NCI-H2196 (cell line): ENCODE data around the gene SELENON.
A peak's percentile ranks its signal among the peaks of the same experiment; 100 is the strongest.

Experiments used
- DNase-seq: peaks from one replicate; lab custom pipeline; 2025; ENCODE audit not compliant: unreplicated experiment; lab: John Stamatoyannopoulos, UW

SELENON gene

DNA sequence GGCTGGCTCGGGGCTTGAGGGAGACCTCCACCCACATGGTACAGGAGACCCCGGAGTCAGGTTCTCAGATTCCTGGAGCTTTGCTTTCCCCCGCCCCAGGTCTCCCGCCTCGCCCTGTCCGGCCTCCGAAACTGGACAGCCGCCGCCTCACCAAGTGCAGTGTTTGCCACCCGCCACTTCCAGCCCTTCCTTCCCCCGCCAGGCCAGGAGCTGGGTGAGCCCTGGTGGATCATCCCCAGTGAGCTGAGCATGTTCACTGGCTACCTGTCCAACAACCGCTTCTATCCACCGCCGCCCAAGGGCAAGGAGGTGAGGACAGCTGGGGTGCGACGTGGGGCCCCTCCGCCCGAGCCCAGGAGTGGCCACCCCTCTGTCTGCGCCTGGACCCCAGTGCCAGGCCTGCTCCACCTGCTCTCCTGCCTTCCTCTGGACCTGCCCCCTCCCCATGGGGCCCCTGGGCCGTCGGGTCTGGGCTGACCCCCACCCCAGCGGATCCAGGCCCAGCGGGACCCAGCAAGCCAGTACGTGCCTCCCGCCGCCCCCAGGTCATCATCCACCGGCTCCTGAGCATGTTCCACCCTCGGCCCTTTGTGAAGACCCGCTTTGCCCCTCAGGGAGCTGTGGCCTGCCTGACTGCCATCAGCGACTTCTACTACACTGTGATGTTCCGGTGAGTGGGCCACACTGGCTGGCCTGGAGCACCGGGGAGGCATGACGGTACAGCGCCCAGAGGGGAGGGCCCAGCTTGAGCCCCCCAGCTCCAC is 8.7 kb downstream of the SELENON start:
- no peak for DNase-seq

DNA sequence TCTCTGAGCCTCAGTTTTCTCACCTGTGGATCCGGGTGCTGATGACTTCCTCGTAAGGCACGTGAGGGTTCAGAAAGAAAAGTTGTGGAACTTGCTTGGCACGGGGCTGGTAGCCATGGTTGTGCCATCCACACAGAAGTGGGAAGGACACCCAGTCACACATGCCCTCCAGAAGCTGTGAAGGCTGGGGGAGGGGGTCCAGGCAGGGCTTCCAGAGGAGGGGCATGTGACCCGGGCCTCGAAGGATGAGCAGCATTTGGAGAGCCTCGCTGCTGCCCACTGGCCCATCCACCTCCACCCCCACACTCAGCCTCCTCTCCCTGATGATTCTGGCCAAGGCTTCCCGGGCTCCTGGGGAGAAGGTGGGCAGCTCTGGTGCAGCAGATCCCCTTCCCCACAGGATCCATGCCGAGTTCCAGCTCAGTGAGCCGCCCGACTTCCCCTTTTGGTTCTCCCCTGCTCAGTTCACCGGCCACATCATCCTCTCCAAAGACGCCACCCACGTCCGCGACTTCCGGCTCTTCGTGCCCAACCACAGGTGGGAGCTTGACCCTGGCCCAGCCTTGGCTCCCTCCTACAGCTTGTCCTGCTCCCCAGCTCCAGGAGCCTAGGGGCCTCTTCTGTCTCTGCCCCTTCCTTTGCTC is 9.4 kb downstream of the SELENON start:
- DNase-seq: no peak

DNA sequence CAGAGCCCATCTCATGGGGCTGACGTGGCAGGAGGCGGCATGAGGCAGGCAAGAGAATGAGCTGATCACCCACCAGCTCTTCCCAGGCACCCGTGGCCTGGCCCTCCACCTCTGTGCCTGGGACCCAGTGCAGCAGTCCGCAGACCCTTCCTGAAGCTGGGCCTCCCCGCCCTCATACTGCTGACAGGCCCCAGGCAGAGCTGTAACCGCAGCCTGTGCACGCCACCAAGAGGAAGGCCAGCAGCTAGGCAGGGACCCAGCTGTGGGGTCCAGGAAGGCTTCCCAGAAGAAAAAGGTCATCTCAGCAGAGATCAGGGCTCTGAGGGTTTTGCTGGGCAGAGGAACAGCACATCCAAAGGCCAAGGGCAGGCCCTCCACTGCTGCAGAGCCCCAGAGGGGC is 9.9 kb downstream of the SELENON start:
- no peak for DNase-seq

DNA sequence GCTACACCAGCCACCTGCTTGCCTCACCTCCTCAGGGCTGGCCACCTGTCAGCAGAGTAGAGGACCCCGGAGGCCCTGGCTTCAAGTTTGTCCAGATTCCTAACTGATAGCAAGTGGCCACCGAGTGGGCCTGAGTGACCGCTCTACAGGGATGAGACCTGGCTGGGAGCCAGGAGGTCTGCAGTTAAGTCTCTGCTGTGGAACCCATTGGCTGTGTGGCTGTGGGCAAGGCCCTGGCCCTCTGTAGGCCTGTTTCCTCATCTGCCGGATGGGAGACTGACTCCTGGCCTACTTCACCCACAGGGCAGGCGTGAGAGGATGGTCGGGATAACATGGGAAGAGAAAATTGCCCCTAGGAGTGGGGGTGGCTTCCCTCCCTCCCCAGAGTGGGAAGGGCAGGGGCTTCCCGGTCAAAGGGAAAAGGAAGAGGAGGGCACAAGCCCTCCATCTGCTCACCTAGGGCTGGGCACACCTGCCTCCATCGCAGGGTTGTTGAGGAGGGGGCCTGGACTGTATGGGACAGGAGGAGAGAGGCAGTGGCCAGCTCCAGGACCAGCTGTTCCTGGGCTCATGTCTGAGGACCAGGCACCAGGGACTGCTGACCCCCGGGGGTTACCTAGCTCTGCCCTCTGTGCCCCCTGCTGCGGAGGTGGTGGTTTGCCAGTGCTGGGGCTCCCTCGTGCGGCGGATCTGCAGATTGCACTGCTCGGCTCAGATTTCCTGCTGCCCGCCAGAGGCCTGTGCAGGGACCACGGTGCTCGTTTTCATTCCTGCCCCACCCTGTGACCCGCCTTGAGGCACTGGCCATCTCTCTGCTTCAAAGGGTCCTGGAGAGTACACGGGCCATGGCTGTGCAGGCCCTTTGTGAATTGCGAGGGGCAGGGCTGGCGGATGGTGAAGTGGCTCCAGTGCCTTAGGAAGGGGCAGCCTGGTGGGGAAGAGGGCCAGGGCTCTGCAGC is 10.6 kb downstream of the SELENON start:
- DNase-seq: peak; percentile 72

DNA sequence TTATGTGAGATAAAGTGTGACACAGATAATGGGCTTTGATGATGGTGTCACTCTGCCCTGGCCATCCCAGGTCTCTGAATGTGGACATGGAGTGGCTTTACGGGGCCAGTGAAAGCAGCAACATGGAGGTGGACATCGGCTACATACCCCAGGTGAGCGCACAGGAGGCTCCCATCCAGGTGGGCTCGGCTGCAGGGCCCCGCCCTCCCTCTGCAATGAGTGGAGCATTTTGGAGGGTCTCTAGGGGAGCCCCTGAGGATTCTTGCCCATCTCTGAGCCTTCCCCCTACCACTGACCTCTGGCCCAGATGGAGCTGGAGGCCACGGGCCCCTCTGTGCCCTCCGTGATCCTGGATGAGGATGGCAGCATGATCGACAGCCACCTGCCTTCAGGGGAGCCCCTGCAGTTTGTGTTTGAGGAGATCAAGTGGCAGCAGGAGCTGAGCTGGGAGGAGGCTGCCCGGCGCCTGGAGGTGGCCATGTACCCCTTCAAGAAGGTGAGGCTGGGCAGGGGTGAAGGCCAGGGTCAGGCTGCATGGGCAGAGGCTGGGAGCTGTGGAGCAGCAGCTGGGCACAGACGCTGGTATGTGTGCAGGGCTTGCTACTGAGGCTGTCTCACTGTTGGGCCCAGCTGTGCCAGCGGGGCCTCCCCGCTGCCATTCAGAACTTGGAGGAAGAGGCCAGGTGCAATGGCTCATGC is 11.5 kb downstream of the SELENON start:
- no peak for DNase-seq

DNA sequence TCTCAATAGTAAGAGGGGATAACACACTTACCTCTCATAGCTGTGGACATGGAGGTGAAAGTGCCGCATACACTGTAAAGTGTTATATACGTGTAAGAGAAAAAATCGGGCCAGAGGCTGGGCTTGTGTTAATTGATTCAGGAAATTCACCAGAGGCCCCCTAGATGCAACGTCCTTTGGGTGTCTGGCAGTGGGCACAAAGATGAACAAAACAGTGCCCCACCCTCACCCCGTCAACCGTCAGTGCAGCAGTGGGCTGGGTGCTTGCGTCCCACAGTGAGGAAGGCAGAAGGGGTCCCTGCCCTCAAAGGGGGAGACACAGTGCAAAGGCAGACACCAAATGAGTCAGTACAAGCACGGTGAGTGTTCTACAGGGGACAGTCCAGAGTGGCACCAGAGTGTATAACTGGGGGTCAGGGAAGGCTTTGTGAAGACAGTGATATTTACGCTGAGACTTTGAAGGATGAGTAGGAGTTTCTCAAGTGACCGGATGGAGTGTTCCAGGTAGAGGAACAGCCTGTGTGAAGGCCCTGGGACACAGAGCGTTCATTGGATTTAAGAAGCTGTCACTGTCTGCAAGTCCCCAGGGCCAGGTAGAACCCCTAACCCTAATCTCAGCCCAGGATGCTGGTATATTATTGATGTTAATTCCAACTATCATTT is 13.2 kb downstream of the SELENON start:
- no peak for DNase-seq

DNA sequence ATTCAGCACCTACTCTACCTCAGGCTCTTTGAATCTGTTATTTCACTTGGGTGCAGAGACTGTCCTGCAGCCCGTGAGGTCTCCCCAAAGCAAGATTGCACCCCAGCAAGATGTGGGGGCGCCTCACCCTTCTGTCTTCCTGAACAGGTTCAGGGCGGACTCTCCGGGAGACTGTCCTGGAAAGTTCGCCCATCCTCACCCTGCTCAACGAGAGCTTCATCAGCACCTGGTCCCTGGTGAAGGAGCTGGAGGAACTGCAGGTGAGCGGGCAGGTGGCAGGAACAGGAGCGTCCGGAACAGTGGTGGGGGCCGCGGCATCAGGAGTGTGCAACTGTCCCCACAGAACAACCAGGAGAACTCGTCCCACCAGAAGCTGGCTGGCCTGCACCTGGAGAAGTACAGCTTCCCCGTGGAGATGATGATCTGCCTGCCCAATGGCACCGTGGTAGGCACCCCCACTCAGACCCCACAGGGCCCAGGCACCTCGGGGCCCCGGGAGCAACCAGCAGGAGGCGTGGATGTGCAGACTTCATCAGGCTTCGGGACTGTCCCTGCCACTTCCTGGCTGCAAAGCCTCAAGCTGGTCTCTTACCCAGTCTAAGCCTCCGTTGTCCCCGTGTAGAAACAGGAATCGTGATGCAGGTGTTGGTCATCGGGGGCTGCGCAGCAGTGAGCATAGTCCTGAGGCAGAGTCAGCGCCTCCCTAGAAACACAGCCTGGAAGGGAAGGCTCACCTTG is 13.9 kb downstream of the SELENON start:
- DNase-seq: no peak

DNA sequence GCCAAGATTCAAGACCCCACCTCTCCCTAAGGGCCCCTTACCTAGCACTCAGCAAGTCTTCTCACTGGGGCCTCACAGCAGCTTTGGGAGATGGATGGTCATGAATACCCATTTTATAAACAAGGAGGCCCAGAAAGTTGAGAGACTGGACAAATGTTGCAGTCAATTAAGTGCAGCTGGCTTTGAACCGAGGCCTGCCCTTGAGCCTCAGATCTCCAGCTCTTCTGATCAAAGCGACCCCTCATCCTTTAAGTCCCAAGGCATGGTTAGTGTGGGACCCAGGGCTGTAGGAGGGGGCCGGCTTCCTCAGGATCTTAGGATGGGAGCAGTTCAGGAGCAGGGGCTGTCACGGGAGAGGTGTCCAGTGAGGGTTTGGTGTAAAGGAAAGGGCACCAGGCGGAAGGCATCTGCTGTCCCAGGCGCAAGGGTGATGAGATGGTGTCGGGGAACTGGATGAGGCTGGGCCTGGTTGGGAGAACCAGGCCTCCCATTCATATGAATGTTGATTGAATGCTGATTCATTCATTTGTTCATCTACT is 14.6 kb downstream of the SELENON start:
- no peak for DNase-seq

DNA sequence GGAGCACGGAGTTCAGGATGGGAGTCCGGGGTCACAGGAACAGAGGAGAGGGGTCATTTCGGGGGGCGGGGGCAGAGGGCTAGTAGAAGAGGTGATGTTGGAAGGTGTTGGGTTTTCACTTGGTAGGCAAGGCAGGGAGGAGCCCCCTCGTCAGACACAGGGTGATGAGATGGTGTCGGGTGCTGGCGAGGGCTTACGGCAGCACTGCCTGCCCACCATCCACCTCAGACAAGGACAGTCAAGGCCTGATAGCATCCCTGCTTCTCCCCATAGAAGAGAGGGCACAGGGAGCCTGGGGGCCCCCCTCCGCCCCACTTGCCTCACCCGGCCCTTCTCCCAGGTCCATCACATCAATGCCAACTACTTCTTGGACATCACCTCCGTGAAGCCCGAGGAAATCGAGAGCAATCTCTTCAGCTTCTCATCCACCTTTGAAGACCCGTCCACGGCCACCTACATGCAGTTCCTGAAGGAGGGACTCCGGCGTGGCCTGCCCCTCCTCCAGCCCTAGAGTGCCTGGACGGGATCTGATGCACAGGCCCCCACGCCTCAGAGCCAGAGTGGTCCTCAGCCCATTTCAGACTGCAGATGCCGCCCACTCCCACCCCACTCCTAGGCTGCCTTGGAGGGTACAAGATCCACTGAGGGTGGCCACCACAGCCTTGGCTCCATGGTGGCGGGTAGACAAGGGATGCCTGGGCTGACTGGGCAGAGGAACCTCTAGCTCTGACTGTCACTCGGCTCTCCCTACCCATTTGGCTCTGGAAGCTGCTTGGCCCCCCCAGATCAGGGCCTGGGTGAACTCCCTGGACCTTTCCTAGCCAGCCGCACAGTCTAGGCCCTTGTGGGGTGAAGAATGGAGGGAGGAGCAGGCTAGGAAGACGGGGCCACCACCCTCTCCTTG is 15.5 kb downstream of the SELENON start:
- DNase-seq: no peak

DNA sequence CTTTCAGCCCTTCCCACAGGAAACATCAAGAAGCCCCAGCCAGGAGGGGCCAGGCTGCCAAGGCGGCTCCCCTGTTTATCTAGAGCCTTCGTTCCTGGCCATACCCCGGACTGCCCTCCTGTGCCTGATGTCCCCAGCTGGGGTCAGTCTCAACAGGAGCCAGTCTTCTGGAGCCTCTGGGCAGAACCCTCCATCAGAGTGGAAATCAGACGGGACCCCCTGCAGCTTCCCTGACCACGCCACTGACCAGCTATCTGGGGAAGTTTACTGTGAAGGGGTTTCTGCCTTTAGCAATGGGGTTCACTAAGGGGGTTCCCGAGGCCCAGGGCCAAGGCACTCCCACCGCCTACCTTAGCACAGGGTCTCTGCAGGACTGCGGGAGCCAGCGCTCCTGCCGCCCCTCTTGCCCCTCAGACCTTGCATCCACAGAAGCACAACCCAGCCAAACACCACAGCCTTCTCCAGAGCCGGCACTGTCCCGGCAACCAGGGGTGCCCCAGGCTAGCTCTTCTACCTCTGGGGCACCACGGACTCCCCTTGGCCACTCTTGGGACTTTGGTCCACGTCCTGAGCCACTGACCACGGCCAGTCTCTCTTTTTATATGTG is 16.2 kb downstream of the SELENON start:
- DNase-seq: no peak

DNA sequence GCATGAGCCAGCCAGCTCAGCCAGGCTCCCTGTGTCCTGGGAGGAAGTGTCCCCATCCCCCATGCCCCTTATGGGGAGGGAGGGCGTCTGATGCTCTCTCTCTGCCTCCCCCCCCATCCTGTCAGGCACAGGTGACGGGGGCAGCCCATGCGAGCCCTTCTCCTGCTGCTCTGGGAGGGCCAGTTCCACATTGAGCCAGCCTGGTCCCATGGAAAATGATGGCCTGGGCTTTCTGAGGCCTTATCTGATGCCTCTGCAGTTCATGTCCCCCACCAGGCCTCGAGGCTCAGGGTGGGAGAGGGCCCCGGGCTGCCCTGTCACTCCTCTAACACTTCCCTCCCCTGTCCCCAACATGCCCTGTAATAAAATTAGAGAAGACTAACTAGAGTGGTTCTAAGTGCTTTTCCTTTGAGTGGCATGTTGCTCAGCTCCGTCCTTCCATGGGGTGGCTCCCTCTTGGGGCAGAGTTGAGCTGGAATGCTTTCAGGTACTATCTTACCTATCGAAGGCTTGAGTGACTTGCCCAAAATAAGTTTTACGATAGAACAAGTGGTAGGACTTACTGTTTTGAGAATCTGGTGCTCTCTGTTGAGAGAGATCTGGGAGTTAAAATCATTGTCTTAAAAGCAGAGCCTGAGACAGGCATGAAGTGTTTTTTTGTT is 18.0 kb downstream of the SELENON start:
- DNase-seq: no peak

DNA sequence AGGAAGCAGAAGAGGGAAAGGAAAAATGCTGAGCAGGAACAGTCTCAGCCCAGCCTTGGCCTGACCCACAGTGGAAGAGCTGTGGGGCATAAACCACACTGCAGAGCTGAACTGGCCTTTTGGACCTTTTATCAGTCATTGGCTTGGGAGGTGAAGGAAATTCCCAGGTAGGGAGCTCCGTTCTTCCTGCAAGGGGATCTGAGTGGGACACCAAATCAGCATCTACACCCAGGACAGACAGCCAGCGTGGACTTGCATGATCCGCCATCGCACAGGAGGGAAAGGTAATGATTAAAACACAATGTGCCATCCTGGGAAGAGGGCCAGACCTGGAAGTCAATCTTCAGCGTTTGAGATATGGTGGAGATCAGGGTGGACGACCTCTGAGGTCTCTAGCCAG is 18.6 kb downstream of the SELENON start:
- DNase-seq: no peak

DNA sequence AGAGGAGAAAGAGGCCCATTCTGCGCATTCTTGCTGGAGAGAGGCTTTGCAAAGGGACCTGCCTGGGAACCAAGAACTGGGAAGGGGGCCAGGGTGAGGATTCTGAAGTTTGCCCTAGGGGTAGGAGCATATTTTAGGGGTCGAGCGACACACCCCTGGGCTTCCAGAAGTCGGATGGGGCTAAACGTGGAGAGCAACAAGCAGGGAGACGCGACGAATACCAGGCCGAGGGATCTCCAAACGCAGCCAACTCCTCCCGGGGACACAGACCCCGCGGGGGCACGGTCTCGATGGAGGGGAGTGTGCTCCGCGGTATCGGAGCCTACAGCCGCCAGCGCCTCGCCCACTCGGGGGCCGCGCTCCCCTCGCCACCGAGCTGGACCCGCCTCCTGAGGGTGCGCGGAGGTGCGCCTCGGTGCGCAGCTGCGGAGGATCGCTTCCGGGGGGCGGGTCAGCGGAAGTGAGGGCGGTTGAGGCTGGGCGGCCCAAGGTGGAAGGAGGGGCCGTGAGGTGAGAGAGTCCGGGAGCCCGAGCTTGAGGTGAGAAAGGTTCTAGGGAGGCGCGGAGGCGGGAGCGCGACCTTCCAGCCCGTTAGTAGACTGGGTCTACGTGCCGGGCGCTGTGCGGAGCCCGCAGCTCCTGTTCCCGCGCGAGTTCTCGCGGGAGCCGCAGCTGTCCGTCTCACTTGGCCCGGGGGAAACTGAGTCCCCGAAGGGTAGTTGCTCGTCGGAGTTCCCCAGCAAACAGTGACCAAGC is 19.7 kb downstream of the SELENON start, which contains the start of gene MTFR1L:
TSS of gene MTFR1L (plus strand) at position 464 of the 756 bp plus-strand sequence. CDS start 3,151 bp downstream, outside the sequence.
- DNase-seq: peak; percentile 88

DNA sequence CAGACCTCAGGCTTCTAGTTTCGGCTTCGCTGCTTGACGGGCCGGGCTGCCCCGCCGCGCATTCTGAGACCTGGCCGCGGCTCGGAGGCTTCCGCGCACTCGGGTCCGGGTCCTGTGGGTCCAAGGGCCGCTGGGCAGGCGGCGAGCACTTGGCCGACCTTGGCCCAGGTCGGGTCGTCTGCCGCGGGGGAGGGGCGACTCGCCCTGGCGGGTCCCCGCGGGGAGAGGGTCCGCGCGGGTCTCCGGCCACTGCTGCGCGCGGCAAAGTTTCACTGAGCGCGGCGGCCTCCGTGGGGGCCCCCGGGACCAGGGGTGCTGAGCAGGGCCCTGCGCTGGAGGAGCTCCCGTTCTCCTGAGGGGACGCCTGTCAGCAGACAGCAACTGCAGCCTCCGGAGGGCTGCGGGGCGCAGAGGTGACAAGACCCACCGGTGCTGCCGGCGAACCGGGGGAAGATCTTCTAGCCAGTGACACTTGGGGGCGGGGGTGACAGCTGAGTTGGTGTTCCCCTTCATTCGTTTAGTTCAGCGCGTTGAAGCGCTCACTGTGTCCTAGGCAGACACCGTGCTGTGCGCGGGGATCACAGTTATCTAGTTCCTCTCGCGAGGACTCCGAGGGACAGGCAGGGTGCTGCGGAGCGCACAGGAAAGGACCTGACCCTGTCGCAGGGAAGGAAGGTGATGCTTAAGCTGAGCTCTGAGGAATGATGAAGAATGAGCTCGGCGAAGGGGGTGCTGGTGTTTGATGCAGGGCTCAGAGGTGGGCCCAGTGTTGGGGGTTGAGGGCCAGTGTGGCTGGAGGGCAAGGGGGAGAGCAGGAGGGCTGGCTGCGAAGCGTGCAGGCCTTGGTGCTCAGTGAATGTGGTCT is 20.5 kb downstream of the SELENON start:
- DNase-seq: peak; percentile 26

DNA sequence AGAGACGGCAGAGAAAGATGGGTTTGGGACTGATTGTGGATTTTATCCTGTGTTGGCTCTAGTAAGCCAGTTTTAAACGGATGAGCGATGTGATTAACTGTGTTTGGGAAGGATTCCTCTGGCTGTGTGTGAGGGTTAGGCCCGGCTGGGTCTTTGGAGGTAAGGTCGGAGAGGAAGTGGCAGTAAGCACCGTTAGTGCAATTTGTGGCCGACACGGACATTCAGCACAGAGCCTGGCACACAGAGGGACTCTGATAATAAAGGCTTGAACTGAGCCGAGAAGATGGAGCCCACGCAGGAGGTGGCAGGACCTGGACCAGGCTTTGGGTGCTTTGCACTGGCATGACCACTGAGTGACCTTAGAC is 21.1 kb downstream of the SELENON start:
- DNase-seq: no peak

DNA sequence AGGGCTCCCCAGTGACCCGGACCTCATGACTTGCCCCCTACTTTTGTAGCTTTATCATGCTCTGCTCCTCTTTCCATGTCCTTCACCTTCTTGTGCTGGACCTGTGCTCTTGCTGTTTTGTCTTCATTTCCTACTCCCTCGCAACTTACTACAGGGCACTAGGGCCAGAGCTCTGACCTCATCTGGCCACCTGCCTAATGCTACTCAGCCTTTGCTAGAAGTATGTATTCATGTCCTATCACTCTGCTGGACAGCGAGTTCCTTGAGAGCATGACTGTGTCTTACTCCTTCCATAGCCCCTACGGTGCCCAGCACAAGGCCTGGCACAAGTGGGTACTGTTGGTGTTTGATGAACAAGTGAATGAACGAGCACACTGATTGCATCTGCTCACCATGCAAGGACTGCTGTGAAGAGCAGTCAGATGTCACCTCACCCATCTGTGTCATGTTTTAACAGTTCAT is 21.7 kb downstream of the SELENON start:
- peak; percentile 32 for DNase-seq
